Osteocyte (in vitro differentiated cells): ENCODE data around the gene BMPR2. TPM values are rescaled to one million over a fixed set of nuclear protein-coding genes. Genes with fewer than 3 reads are reported as not detected.
"Not testable (repeated sequence)": the region's sequence is repeated elsewhere in the genome, so short reads cannot be mapped to it uniquely, and the experiment has no call there.

ENCODE experiments used
- DNase-seq: peaks from one replicate; pipeline ENCODE4 v3.0.0; 2021; ENCODE audit warnings: mixed read lengths; ENCODE audit not compliant: unreplicated experiment; ENCODE audit errors: extremely low spot score
- H3K27ac Mint-ChIP-seq: one replicate; pipeline ENCODE4 v1.8.0; 2021; ENCODE audit warnings: mild to moderate bottlenecking, mixed read lengths; ENCODE audit not compliant: unreplicated experiment
- H3K27me3 Mint-ChIP-seq: one replicate; pipeline ENCODE4 v1.8.0; 2021; ENCODE audit warnings: mixed read lengths; ENCODE audit not compliant: unreplicated experiment
- H3K36me3 Mint-ChIP-seq: one replicate; pipeline ENCODE4 v1.8.0; 2021; ENCODE audit warnings: mixed read lengths; ENCODE audit not compliant: unreplicated experiment
- H3K4me1 Mint-ChIP-seq: one replicate; pipeline ENCODE4 v1.8.0; 2021; ENCODE audit warnings: mixed read lengths; ENCODE audit not compliant: unreplicated experiment
- H3K4me3 Mint-ChIP-seq: one replicate; pipeline ENCODE4 v1.8.0; 2021; ENCODE audit warnings: mild to moderate bottlenecking, moderate library complexity, mixed read lengths; ENCODE audit not compliant: unreplicated experiment
- H3K9me3 Mint-ChIP-seq: one replicate; pipeline ENCODE4 v1.8.0; 2021; ENCODE audit warnings: mixed read lengths; ENCODE audit not compliant: unreplicated experiment
- total RNA-seq: library from RNA; stranded (reverse); gene quantifications from 2 replicates; pipeline ENCODE4 v1.2.1, GENCODE V29; 2021
- TF ChIP-seq, protein P1 (sequence below): fragments of 200-600 bp; sonication (generic); IDR thresholded peaks from 2 replicates; pipeline ENCODE4 v1.5.0; 2021; ENCODE audit warnings: antibody characterized with exemption, mild to moderate bottlenecking, moderate library complexity

BMPR2 gene
- total RNA-seq, 1 donor from 2014 or later, result 92.3 TPM

DNA sequence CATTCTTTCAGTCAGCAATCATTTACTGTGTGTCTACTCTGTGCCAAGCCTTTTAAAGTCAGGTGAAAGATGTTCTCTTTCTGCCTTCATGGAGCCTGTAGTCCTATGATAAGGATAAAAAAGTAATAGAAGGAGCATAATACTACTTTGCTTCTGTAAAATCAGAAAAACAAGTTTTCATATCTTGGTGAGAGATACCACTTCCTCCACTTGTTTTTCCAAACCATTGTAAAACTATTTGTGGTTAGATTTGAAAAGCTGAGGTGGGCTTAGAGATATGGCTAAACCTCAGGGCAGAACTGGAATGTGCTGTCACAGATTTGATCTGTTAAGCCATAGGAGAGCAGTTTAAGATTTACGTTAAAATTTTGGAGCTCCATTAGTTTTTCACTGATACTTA, 153.9 kb downstream of the BMPR2 start:
- TF ChIP-seq, protein P1, sequence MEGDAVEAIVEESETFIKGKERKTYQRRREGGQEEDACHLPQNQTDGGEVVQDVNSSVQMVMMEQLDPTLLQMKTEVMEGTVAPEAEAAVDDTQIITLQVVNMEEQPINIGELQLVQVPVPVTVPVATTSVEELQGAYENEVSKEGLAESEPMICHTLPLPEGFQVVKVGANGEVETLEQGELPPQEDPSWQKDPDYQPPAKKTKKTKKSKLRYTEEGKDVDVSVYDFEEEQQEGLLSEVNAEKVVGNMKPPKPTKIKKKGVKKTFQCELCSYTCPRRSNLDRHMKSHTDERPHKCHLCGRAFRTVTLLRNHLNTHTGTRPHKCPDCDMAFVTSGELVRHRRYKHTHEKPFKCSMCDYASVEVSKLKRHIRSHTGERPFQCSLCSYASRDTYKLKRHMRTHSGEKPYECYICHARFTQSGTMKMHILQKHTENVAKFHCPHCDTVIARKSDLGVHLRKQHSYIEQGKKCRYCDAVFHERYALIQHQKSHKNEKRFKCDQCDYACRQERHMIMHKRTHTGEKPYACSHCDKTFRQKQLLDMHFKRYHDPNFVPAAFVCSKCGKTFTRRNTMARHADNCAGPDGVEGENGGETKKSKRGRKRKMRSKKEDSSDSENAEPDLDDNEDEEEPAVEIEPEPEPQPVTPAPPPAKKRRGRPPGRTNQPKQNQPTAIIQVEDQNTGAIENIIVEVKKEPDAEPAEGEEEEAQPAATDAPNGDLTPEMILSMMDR, result no peak
- H3K9me3 Mint-ChIP-seq, result no peaks in the 10 kb centered on the region
- no peaks in the 10 kb centered on the region for H3K27me3 Mint-ChIP-seq
- H3K4me3 Mint-ChIP-seq, result no peak overlapping the region
- peaks cover 22% of the 10 kb centered on the region for H3K4me1 Mint-ChIP-seq
- no peak for DNase-seq
- H3K27ac Mint-ChIP-seq, result peak overlapping the region; percentile 47
- H3K36me3 Mint-ChIP-seq, result peaks cover 14% of the 10 kb centered on the region

DNA sequence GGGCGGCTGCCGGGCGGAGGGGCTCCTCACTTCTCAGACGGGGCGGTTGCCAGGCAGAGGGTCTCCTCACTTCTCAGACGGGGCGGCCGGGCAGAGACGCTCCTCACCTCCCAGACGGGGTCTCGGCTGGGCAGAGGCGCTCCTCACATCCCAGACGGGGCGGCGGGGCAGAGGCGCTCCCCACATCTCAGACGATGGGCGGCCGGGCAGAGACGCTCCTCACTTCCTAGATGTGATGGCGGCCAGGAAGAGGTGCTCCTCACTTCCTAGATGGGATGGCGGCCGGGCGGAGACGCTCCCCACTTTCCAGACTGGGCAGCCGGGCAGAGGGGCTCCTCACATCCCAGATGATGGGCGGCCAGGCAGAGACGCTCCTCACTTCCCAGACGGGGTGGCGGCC, 159.2 kb downstream of the BMPR2 start:
- DNase-seq, H3K27me3 Mint-ChIP-seq, H3K9me3 Mint-ChIP-seq, H3K27ac Mint-ChIP-seq, H3K4me3 Mint-ChIP-seq: not testable (repeated sequence)
- peaks cover 15% of the 10 kb centered on the region for H3K36me3 Mint-ChIP-seq
- H3K4me1 Mint-ChIP-seq, result peaks cover 10% of the 10 kb centered on the region

DNA sequence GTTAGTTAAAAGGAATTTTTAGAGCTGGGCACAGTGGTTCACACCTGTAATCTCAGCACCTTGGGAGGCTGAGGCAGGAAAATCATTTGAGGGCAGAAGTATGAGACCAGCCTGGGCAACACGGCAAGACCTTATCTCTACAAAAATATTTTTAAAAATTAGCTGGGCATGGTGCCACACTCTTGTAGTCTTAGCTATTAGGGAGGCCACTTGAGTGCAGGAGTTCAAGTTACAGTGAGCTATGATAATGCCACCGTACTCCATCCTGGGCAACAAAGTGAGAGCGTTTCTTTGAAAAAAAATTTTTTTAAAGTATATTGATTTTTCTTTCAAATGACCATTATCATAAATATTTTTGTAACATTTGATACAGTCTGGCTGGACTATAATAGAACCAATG, 165.0 kb downstream of the BMPR2 start:
- H3K27me3 Mint-ChIP-seq, result no peaks in the 10 kb centered on the region
- no peaks in the 10 kb centered on the region for H3K9me3 Mint-ChIP-seq
- TF ChIP-seq, protein P1, result no peak
- H3K4me3 Mint-ChIP-seq, result no peak overlapping the region
- peaks cover 19% of the 10 kb centered on the region for H3K4me1 Mint-ChIP-seq
- H3K27ac Mint-ChIP-seq, result no peak overlapping the region
- H3K36me3 Mint-ChIP-seq, result peaks cover 24% of the 10 kb centered on the region
- no peak for DNase-seq

DNA sequence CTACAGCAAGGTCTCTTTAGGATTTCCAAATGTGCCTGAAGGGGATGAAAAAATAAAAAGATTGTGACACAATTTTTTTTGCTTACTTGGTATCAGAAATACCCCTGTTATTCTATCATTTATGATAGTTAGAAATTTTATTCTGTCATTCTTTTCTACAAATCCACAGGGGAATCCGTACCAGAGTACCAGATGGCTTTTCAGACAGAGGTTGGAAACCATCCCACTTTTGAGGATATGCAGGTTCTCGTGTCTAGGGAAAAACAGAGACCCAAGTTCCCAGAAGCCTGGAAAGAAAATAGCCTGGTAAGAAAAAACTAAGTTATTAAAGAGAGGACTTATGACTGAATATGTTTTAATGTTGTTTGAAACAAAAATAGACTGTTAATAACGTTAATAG, 166.0 kb downstream of the BMPR2 start:
- no peak overlapping the region for H3K27ac Mint-ChIP-seq
- no peak for DNase-seq
- no peaks in the 10 kb centered on the region for H3K27me3 Mint-ChIP-seq
- H3K36me3 Mint-ChIP-seq, result peaks cover 24% of the 10 kb centered on the region
- peaks cover 23% of the 10 kb centered on the region for H3K4me1 Mint-ChIP-seq
- H3K9me3 Mint-ChIP-seq, result no peaks in the 10 kb centered on the region
- H3K4me3 Mint-ChIP-seq, result no peak overlapping the region
- TF ChIP-seq, protein P1, result no peak

DNA sequence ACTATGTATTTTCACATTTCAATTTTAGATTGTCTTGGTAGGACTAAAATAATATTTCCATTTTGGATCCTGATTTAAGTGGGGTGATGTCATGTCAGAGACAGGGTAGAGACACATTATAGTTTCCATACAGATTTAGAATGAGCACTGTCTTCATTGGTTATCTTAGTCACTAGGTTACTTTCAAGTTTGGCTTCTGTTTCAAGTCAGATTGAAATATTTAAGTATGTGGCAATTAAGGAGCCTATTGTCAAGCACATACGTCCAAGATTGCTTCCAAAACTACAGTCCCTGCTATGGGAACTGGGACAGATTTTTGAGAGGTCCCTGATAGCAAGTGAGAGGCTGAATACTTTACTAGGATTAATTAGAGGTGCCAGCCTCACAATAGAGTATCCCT, 169.4 kb downstream of the BMPR2 start:
- Mint-ChIP-seq H3K9me3 (no peaks in the 10 kb centered on the region), H3K27ac (no peak overlapping the region), H3K4me3 (no peak overlapping the region), H3K27me3 (no peaks in the 10 kb centered on the region), H3K36me3 (peaks cover 24% of the 10 kb centered on the region), H3K4me1 (peaks cover 36% of the 10 kb centered on the region)
- TF ChIP-seq, protein P1, result no peak
- no peak for DNase-seq

DNA sequence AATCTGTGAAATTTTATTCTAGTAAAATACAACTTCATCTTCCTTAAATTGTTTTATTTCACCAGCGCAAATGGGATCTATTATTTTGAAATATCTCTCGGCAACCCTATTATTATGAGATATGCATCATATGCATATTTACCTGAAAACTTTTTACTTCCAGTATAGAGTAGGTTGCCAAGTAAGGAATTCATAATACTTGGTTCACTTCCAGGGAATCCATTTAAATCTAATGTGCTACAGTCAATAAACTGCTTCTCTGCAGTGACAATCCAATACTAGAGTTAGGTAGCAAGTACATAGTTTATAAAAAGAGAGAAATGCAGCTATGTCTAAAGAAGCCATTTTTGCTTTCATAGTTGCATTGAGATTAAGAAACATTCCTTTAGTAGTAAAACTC, 169.8 kb downstream of the BMPR2 start:
- Mint-ChIP-seq H3K36me3 (peaks cover 22% of the 10 kb centered on the region), H3K27ac (no peak overlapping the region), H3K27me3 (no peaks in the 10 kb centered on the region), H3K4me3 (no peak overlapping the region), H3K4me1 (peaks cover 36% of the 10 kb centered on the region), H3K9me3 (no peaks in the 10 kb centered on the region)
- no peak for DNase-seq
- TF ChIP-seq, protein P1, result no peak

DNA sequence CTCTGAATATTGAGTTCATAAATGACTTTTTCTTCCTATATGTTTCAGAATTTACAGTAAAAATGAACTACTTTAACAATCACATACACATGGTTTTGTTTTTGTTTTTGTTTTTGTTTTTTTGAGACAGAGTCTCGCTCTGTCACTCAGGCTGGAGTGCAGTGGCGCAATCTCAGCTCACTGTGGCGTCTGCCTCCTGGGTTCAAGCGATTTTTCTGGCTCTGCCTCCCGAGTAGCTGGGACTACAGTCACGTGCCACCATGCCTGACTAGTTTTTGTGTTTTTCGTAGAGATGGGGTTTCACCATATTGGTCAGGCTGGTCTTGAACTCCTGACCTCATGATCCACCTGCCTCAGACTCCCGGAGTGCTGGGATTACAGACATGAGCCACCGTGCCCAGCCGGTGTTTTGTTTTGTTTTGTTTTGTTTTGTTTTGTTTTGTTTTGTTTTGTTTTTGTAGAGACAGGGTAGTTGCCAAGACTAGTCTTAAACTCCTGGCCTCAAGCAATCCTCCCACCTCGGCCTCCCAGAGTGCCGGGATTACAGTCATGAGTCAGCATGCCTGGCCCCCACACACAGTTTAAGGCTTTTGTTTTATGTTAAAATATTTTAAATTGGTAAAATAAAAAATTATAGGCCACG, 170.5 kb downstream of the BMPR2 start:
- not testable (repeated sequence) for H3K27me3 Mint-ChIP-seq, H3K4me3 Mint-ChIP-seq, H3K9me3 Mint-ChIP-seq, DNase-seq
- Mint-ChIP-seq H3K27ac (peak overlapping the region; percentile 52), H3K36me3 (peaks cover 19% of the 10 kb centered on the region), H3K4me1 (peaks cover 33% of the 10 kb centered on the region)
